HCT116 (cell line): Measurements from ENCODE around the gene ASAP2. TPM values are rescaled to one million over a fixed set of nuclear protein-coding genes. Genes with fewer than 3 reads are reported as not detected.

Source experiments
- ATAC-seq: fragments of 200-7000 bp; cut with Tn5 transposase; 2 replicates; pipeline ENCODE4 v1.9.1; 2020; ENCODE audit warnings: mild to moderate bottlenecking, moderate library complexity
- BruUV-seq: library from RNA; stranded (reverse); fragments of 400-500 nt; replicated peaks from 2 replicates; lab custom pipeline; 2021; lab: Mats Ljungman, UMichigan
- CTCF ChIA-PET: fragments of 300-600 bp; sonication (Branson Sonifier 250); formaldehyde crosslinking; loops from one replicate; lab custom pipeline; 2021; ENCODE audit warnings: antibody characterized with exemption; lab: Charles Lee
- POLR2A ChIA-PET: fragments of 300-600, 350-600 bp; sonication (Branson Sonifier 250); formaldehyde crosslinking; loops from one replicate; lab custom pipeline; 2021; ENCODE audit warnings: antibody characterized with exemption; lab: Charles Lee
- RAD21 ChIA-PET, 2 experiments: fragments of 300-600 bp; sonication (Branson Sonifier 250); formaldehyde crosslinking; loops; one replicate each; lab custom pipeline; 2023; ENCODE audit warnings: low total read pairs in 2 of 2; ENCODE audit not compliant: uncharacterized antibody in 2 of 2, unreplicated experiment in 2 of 2, low non-redundant PET in 1 of 2; lab: Charles Lee
- DNase-seq: peaks from one replicate; pipeline ENCODE4 v3.0.0-alpha.2; 2010; ENCODE audit warnings: low read depth, low spot score
- H2AFZ ChIP-seq: fragments of 200-600 bp; shearing (Covaris generic), sonication (generic); 2 replicates; pipeline ENCODE4 v1.6.1; 2017; ENCODE audit warnings: low read depth, mixed run types, mixed read lengths, antibody characterized with exemption, low read length; ENCODE audit not compliant: poor library complexity, severe bottlenecking
- H3K27ac ChIP-seq: 2 replicates; pipeline ENCODE4 v1.5.1; 2012; ENCODE audit warnings: low read depth, low read length
- H3K27me3 ChIP-seq: fragments of 200-600 bp; sonication (generic); 2 replicates; pipeline ENCODE4 v1.6.1; 2016; ENCODE audit warnings: mixed run types, low read length, mixed read lengths; ENCODE audit not compliant: insufficient read depth
- H3K36me3 ChIP-seq, 2 experiments: fragments of 200-500 bp in 1 of 2; fragments of 200-600 bp in 1 of 2; sonication (Bioruptor generic) in 1 of 2; sonication (generic) in 1 of 2; 2 replicates each; pipeline versions ENCODE4 v1.5.1 to v1.6.1; 2014 to 2016; ENCODE audit warnings: low read length in 2 of 2, inconsistent platforms in 1 of 2, mixed read lengths in 1 of 2, mixed run types in 1 of 2; ENCODE audit not compliant: insufficient read depth in 2 of 2, control insufficient read depth in 1 of 2
- H3K4me1 ChIP-seq, 2 experiments: fragments of 200-600 bp in 1 of 2; sonication (generic) in 1 of 2; 2 replicates each; pipeline versions ENCODE4 v1.5.1 to v1.6.1; 2012 to 2017; ENCODE audit warnings: low read length in 2 of 2, inconsistent platforms in 1 of 2, mild to moderate bottlenecking in 1 of 2, mixed read lengths in 1 of 2, mixed run types in 1 of 2, moderate library complexity in 1 of 2; ENCODE audit not compliant: insufficient read depth in 2 of 2, control insufficient read depth in 1 of 2
- H3K4me2 ChIP-seq: fragments of 200-600 bp; sonication (generic); 2 replicates; pipeline ENCODE4 v1.6.1; 2017; ENCODE audit warnings: mixed run types, low read length, mixed read lengths
- H3K4me3 ChIP-seq, 2 experiments: fragments of 200-600 bp in 1 of 2; sonication (generic) in 1 of 2; replicated peaks in 1 of 2; 2 replicates each; pipeline ENCODE4 v1.5.1; 2011 to 2016; ENCODE audit warnings: low read length in 2 of 2, control low read depth in 1 of 2, low read depth in 1 of 2, mild to moderate bottlenecking in 1 of 2, mixed read lengths in 1 of 2, mixed run types in 1 of 2
- H3K79me2 ChIP-seq: fragments of 200-600 bp; sonication (generic); 2 replicates; pipeline ENCODE4 v1.6.1; 2017; ENCODE audit warnings: mild to moderate bottlenecking, mixed run types, low read length, moderate library complexity, mixed read lengths; ENCODE audit not compliant: insufficient read depth
- H3K9ac ChIP-seq: fragments of 200-600 bp; sonication (generic); 2 replicates; pipeline ENCODE4 v1.6.1; 2016; ENCODE audit warnings: low read length, mixed read lengths
- H3K9me2 ChIP-seq: fragments of 200-600 bp; sonication (generic), shearing (Covaris generic); 2 replicates; pipeline ENCODE4 v1.6.1; 2017; ENCODE audit warnings: mixed run types, mild to moderate bottlenecking, moderate library complexity; ENCODE audit not compliant: insufficient read depth
- H3K9me3 ChIP-seq, 2 experiments: fragments of 200-500 bp in 1 of 2; fragments of 200-600 bp in 1 of 2; sonication (Bioruptor generic) in 1 of 2; sonication (generic) in 1 of 2; 2 replicates each; pipeline ENCODE4 v1.6.1; 2014 to 2017; ENCODE audit warnings: low read length in 2 of 2, mixed read lengths in 2 of 2, inconsistent platforms in 1 of 2, low read depth in 1 of 2, mild to moderate bottlenecking in 1 of 2, mixed run types in 1 of 2, moderate library complexity in 1 of 2; ENCODE audit not compliant: control insufficient read depth in 1 of 2, insufficient read depth in 1 of 2
- H4K20me1 ChIP-seq: fragments of 200-600 bp; sonication (generic), shearing (Covaris generic); 2 replicates; pipeline ENCODE4 v1.6.1; 2017; ENCODE audit warnings: mixed run types, mild to moderate bottlenecking, moderate library complexity; ENCODE audit not compliant: insufficient read depth
- ATF3 ChIP-seq: IDR thresholded peaks from 2 replicates; pipeline ENCODE4 v1.6.1; 2012
- CBX3 ChIP-seq: IDR thresholded peaks from 2 replicates; pipeline ENCODE4 v1.6.1; 2012; ENCODE audit warnings: low read depth
- CEBPB ChIP-seq: IDR thresholded peaks from 2 replicates; pipeline ENCODE4 v1.6.1; 2012; ENCODE audit warnings: low read depth
- CTCF ChIP-seq, 3 experiments: fragments of 200-600 bp in 1 of 3; sonication (generic) in 1 of 3; IDR thresholded peaks in 2 of 3; conservative IDR thresholded peaks in 1 of 3; 2 replicates each; pipeline ENCODE4 v1.5.1; 2012 to 2017; ENCODE audit warnings: low read depth in 2 of 3, low read length in 2 of 3, antibody characterized with exemption in 1 of 3, borderline replicate concordance in 1 of 3, control low read depth in 1 of 3, mild to moderate bottlenecking in 1 of 3, mixed read lengths in 1 of 3, mixed run types in 1 of 3, moderate library complexity in 1 of 3; ENCODE audit not compliant: insufficient read depth in 1 of 3
- EZH2 ChIP-seq: fragments of 200-600 bp; sonication (generic); IDR thresholded peaks from 2 replicates; pipeline ENCODE4 v1.6.1; 2017; ENCODE audit warnings: antibody characterized with exemption, mixed run types
- FOSL1 ChIP-seq: IDR thresholded peaks from 2 replicates; pipeline ENCODE4 v1.6.1; 2012; ENCODE audit warnings: low read depth
- JUND ChIP-seq: IDR thresholded peaks from 2 replicates; pipeline ENCODE4 v1.6.1; 2012
- MAX ChIP-seq: IDR thresholded peaks from 2 replicates; pipeline ENCODE4 v1.6.1; 2012
- POLR2A ChIP-seq: IDR thresholded peaks from 2 replicates; pipeline ENCODE4 v1.7.0; 2011; ENCODE audit warnings: borderline replicate concordance; ENCODE audit not compliant: insufficient read depth, insufficient read length; ENCODE audit errors: extremely low read depth
- POLR2AphosphoS5 ChIP-seq: IDR thresholded peaks from 2 replicates; pipeline ENCODE4 v1.6.1; 2011; ENCODE audit warnings: mild to moderate bottlenecking, low read depth, low read length, moderate library complexity
- REST ChIP-seq: IDR thresholded peaks from 2 replicates; pipeline ENCODE4 v1.6.1; 2012; ENCODE audit warnings: low read depth
- TCF7L2 ChIP-seq: IDR thresholded peaks from 2 replicates; pipeline ENCODE4 v1.7.0; 2011; ENCODE audit warnings: borderline replicate concordance, inconsistent platforms; ENCODE audit not compliant: insufficient read depth, insufficient read length; ENCODE audit errors: extremely low read depth
- YY1 ChIP-seq: IDR thresholded peaks from 2 replicates; pipeline ENCODE4 v1.6.1; 2011; ENCODE audit warnings: low read length, low read depth, moderate library complexity, mild to moderate bottlenecking; ENCODE audit not compliant: insufficient replicate concordance; ENCODE audit errors: extremely low read depth
- ZBTB33 ChIP-seq: IDR thresholded peaks from 2 replicates; pipeline ENCODE4 v1.6.1; 2011; ENCODE audit warnings: mild to moderate bottlenecking, low read length, moderate library complexity; ENCODE audit not compliant: insufficient replicate concordance; ENCODE audit errors: extremely low read depth
- intact Hi-C: fragments of 100-400 bp; cut with micrococcal nuclease; formaldehyde crosslinking; loops from 2 replicates; pipeline ENCODE4 v1.10.0; 2022
- total RNA-seq: library from RNA; stranded (reverse); gene quantifications from one replicate; pipeline ENCODE4 v1.2.1, GENCODE V29; 2021; ENCODE audit not compliant: unreplicated experiment

ASAP2 gene
- total RNA-seq, 1 experiment from 2014 or later: 16.5 TPM

- Histone ChIP-seq H3K4me2 (no peak overlapping the region), H3K27ac (no peak overlapping the region), H3K4me3 (no peak overlapping the region), H2AFZ (no peak overlapping the region), H3K9ac (no peak overlapping the region), H3K9me2 (no peaks in the 10 kb centered on the region), H3K36me3 (no peaks in the 10 kb centered on the region), H3K4me1 (peaks cover 5 to 50% of the 10 kb centered on the region in 2 experiments), H3K9me3 (no peaks in the 10 kb centered on the region), H3K27me3 (no peaks in the 10 kb centered on the region), H4K20me1 (no peaks in the 10 kb centered on the region), H3K79me2 (peaks cover 17% of the 10 kb centered on the region; the same call in 1 of the 2 replicates)
- TF ChIP-seq EZH2: no peak
- TF ChIP-seq MAX: no peak
- no peak for TF ChIP-seq POLR2A
- no peak for TF ChIP-seq ATF3
- TF ChIP-seq FOSL1: no peak
- no peak for TF ChIP-seq REST
- no peak for TF ChIP-seq CEBPB
- TF ChIP-seq TCF7L2: no peak
- no peak for TF ChIP-seq CTCF (IDR thresholded peaks at IDR 0.05 in 2 of 3, conservative IDR thresholded peaks at IDR 0.05 in 1 of 3; ENCODE audit: borderline replicate concordance in 1 of 3, insufficient read depth in 1 of 3, low read depth in 2 of 3, low read length in 2 of 3)
- TF ChIP-seq POLR2AphosphoS5: no peak
- TF ChIP-seq JUND: no peak
- TF ChIP-seq YY1: no peak
- TF ChIP-seq CBX3: no peak
- no peak for TF ChIP-seq ZBTB33
- ChIA-PET RAD21 (no interaction called here), CTCF (no interaction called here), POLR2A (no interaction called here)
- BruUV-seq: no TSS peak
- no peak for DNase-seq
- ATAC-seq: no peak
- intact Hi-C loops: no loop called here
These were observed 43.5 kb downstream of the ASAP2 start for GRCh38 chr2:9250091-9250490.
